PFSK-1 (cell line): Measurements from ENCODE around the gene DIPK1B.

Experiments
- FOXP2 ChIP-seq: optimal IDR thresholded peaks from 2 replicates; pipeline ENCODE3; 2011; ENCODE audit warnings: borderline replicate concordance, control low read depth, inconsistent platforms; ENCODE audit not compliant: insufficient read depth; ENCODE audit errors: extremely low read length, extremely low read depth
- POLR2AphosphoS5 ChIP-seq: IDR thresholded peaks from 2 replicates; pipeline ENCODE4 v1.6.1; 2012; ENCODE audit warnings: low read depth, mild to moderate bottlenecking, control low read depth, low read length, moderate library complexity
- SIN3A ChIP-seq: IDR thresholded peaks from 2 replicates; pipeline ENCODE4 v1.6.1; 2012; ENCODE audit warnings: mild to moderate bottlenecking, low read length, moderate library complexity, borderline replicate concordance; ENCODE audit not compliant: insufficient read depth
- TAF1 ChIP-seq: IDR thresholded peaks from 2 replicates; pipeline ENCODE4 v1.6.1; 2012; ENCODE audit warnings: low read length, control low read depth, borderline replicate concordance; ENCODE audit not compliant: insufficient read depth
- TF ChIP-seq, protein P1 (sequence below), 2 experiments: IDR thresholded peaks; 2 replicates each; pipeline versions ENCODE4 v1.6.1 to v1.8.0; 2011 to 2012; ENCODE audit warnings: low read depth in 2 of 2, low read length in 2 of 2, control low read depth in 1 of 2, inconsistent platforms in 1 of 2, mild to moderate bottlenecking in 1 of 2, moderate library complexity in 1 of 2; ENCODE audit not compliant: insufficient read depth in 1 of 2

DIPK1B gene

DNA sequence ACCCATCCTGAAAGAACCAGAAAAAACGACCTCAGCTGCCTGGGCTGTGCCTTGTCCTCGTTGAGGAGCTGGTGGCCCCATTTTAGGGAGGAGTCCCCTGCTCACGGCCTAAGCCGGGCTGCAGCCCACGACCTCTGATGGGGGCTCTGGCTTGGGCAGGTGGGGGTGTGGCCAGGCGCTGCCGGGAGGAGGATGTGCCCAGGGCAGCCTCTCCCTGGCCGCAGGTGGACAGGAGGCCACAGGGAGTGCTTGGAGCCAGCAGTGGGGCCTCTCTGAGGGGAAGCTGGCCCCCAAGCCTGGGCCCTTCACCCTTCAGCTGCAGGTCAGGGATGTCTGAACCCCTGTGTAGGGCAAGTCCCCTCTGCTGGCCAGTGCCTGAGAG, 2.5 kb downstream of the DIPK1B start:
- TF ChIP-seq TAF1 (no peak), SIN3A (no peak), FOXP2 (no peak)
- TF ChIP-seq, protein P1, sequence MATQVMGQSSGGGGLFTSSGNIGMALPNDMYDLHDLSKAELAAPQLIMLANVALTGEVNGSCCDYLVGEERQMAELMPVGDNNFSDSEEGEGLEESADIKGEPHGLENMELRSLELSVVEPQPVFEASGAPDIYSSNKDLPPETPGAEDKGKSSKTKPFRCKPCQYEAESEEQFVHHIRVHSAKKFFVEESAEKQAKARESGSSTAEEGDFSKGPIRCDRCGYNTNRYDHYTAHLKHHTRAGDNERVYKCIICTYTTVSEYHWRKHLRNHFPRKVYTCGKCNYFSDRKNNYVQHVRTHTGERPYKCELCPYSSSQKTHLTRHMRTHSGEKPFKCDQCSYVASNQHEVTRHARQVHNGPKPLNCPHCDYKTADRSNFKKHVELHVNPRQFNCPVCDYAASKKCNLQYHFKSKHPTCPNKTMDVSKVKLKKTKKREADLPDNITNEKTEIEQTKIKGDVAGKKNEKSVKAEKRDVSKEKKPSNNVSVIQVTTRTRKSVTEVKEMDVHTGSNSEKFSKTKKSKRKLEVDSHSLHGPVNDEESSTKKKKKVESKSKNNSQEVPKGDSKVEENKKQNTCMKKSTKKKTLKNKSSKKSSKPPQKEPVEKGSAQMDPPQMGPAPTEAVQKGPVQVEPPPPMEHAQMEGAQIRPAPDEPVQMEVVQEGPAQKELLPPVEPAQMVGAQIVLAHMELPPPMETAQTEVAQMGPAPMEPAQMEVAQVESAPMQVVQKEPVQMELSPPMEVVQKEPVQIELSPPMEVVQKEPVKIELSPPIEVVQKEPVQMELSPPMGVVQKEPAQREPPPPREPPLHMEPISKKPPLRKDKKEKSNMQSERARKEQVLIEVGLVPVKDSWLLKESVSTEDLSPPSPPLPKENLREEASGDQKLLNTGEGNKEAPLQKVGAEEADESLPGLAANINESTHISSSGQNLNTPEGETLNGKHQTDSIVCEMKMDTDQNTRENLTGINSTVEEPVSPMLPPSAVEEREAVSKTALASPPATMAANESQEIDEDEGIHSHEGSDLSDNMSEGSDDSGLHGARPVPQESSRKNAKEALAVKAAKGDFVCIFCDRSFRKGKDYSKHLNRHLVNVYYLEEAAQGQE (IDR thresholded peaks at IDR 0.05; ENCODE audit: insufficient read depth in 1 of 2, low read depth in 2 of 2, low read length in 2 of 2): no peak

GRCh38 chr9:136717399-136717798, 5.0 kb downstream of the DIPK1B start:
- no peak for TF ChIP-seq SIN3A
- no peak for TF ChIP-seq POLR2AphosphoS5
- no peak for TF ChIP-seq FOXP2
- no peak for TF ChIP-seq TAF1
- TF ChIP-seq, protein P1 (IDR thresholded peaks at IDR 0.05; ENCODE audit: insufficient read depth in 1 of 2, low read depth in 2 of 2, low read length in 2 of 2): no peak

DNA sequence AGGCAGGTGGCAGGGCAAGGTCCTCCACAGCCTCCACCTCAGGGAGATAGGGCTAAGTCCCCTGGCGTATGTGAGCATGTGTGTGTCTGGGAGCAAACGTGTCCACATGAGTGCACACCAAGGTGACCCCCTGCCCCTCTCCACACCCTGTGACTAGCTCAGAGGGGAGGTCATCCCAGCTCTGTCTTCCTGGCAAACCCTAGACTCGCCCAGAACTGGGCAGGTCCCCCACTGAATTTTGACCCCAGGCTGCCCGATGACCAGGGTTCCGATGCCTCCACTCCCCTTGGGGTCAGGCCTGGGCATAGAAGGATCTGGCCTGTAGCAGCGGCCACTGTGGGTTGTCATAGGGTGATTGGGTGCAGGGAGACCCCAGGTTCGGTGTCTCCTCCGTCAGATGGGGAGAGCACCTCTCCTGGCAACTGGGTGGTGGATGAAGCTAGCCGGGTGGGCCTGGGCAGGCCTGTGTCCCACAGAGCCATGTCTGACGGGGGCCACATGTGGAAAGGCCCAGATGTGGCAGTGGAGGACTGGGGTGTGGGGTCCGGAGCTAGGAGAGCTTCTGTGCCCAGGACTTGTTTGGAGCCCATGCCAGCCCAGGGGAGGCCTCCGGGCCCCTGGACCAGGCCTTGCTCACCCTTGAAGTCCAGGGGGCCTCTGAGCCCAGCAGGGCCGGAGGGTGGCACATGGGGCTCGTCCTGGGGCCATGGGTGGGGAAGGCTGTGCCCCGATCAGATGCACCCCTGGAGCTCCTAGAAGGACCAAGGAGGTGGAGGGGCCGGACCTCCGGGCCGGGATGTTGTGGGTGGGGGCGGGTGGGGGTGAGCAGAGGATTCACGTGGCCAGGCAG, 6.2 kb downstream of the DIPK1B start:
- TF ChIP-seq SIN3A (no peak), FOXP2 (no peak), POLR2AphosphoS5 (no peak), TAF1 (no peak)
- TF ChIP-seq, protein P1 (IDR thresholded peaks at IDR 0.05; ENCODE audit: insufficient read depth in 1 of 2, low read depth in 2 of 2, low read length in 2 of 2): no peak

DNA sequence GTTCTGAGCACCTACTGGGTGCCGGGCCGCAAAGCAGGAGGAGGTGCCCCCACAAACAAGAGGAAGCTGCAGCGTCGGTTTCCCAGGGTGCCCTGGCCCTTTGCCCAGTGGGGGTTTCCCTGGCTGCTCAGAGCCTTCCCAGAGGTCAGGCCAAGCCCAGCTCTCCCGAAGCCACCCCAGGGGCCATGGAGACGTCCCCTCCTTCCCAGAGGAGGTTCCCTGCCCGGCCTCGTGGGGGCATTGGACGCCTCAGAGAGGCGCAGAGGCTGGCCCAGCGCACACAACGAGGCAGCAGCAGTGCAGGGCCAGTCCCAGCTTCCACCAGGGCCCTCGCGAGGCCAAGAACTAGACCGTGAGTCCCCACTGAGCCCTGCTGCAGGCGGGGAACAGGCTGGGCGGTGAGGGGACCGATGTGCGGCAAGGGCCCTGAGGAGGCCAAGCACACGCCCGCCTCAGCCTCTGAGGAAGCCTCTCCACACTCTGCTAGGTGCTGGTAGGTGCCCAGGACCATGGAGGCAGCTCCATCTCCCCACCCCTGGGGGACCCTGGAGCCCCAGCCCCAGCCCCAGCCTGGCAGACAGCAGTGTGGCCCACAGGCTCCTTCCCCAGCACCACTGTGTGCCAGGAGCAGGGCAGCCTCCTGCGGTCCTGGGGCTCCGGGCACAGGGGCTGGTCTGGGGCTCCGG, 7.0 kb downstream of the DIPK1B start:
- TF ChIP-seq TAF1 (no peak), SIN3A (no peak), FOXP2 (no peak), POLR2AphosphoS5 (no peak)
- TF ChIP-seq, protein P1 (IDR thresholded peaks at IDR 0.05; ENCODE audit: insufficient read depth in 1 of 2, low read depth in 2 of 2, low read length in 2 of 2): no peak
